ENCODE measurements around the gene CAMK1. TPM values are rescaled to one million over a fixed set of nuclear protein-coding genes. Genes with fewer than 3 reads are reported as not detected.
A peak's percentile ranks its signal among the peaks of the same experiment; 100 is the strongest.

CAMK1 gene
- total RNA-seq: 24.6 TPM

- DNase-seq (ENCODE audit: low spot score): peak; percentile 90
- peak; percentile 92 for ATAC-seq
Measured at GRCh38 chr3:9769426-9770275, at the start of gene CAMK1. CAMK1 (minus strand) TSS chr3:9769947; CDS start chr3:9767749, 2,198 bp downstream.

GRCh38 chr3:9818666-9819335 is 49.1 kb upstream of the CAMK1 start:
- DNase-seq (ENCODE audit: low spot score): no peak
- no peak for ATAC-seq

DNA sequence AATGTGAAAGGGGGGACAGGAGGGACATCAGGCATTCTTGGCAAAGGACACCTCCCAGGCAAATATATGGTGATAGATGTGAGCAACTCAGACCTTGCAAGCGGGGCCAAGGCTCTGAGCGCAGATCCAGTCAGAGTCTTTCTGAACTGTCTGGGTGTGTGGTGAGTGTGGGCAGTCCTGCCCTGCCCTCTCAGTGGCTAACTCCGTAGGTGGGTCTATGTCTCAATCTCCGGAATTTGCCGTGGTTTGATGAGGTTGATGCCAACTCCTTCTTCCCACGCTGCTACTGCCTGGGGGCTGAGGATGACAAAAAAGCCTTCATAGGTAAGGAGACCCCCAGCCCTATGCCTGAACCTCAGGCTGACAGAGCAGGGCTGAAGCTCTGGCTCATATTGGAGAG is 47.7 kb upstream of the CAMK1 start:
- ATAC-seq (no peak), DNase-seq (ENCODE audit: low spot score) (no peak)

GRCh38 chr3:9815986-9816385 is 46.2 kb upstream of the CAMK1 start:
- ATAC-seq: no peak
- no peak for DNase-seq (ENCODE audit: low spot score)

- DNase-seq (ENCODE audit: low spot score): no peak
- ATAC-seq: no peak
Measured at GRCh38 chr3:9812870-9813483, 43.2 kb upstream of the CAMK1 start.

DNA sequence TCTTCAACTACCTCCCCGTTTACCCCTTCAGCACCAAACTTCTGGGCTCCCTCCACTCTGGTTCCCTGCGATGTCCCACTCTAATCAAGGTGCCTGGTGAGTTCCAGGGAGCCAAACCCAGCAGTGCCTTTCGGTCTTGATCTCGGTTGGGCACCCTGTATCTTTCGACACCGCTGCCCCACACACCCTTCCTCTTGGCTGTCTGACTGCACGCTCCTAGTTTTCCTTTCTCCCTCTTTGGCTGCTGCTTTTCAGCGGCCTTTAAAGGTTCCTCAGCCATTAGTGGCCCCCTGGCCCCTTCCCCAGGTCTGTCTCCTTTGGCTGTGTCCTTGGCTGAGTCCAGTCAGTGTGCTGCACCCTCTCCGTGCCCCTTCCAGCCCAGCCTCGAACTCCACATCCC is 41.1 kb upstream of the CAMK1 start:
- ATAC-seq: no peak

DNA sequence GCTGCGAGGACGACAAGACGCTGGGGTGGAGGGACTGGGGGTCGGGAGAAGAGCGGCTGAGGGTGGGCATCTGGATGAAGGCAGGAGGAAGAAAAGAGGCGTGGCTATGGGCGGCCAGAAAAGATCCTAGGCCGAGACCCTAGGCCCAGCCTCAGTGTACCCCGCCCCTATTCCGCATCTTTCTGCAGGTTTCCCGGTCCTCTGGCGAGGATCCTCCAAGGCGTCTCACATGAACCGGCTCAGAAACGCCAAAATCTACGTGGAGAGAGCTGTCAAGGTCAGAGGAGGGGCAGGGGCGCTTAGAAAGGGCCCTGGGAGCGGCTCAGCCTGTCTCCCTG is 40.7 kb upstream of the CAMK1 start:
- ATAC-seq (no peak), DNase-seq (ENCODE audit: low spot score) (no peak)

More for the DNA sequence above, 41.1 kb upstream of the CAMK1 start:
- no peak for DNase-seq (ENCODE audit: low spot score)

- DNase-seq (ENCODE audit: low spot score) (peak; percentile 71), ATAC-seq (peak; percentile 84)
Measured at GRCh38 chr3:9809615-9810432, 40.1 kb upstream of the CAMK1 start, which contains the start of gene TTLL3. TTLL3 (plus strand) TSS chr3:9810262; CDS start chr3:9810662, 400 bp downstream.

- no peak for ATAC-seq
- DNase-seq (ENCODE audit: low spot score): no peak
Measured at GRCh38 chr3:9809239-9809614, 39.5 kb upstream of the CAMK1 start.

- peak; percentile 42 for ATAC-seq
- no peak for DNase-seq (ENCODE audit: low spot score)
Measured at GRCh38 chr3:9808345-9809037, 38.7 kb upstream of the CAMK1 start.

DNA sequence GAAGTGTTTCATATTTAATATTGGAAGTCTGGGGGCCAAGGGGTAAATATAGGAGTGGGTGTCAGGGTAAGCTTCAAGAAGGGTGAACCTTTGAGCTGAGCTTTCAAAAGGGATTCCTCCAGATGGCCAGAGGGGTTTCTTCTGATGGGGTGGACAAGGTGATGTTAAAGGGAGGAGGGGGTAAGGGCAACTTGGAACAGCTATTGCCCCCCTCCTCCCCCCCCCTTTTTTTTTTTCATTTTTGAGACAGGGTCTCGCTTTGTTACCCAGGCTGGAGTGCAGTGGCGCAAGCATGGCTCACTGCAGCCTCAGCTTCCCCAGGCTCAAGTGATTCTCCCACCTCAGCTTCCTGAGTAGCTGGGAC is 38.2 kb upstream of the CAMK1 start:
- no peak for ATAC-seq
- no peak for DNase-seq (ENCODE audit: low spot score)

- ATAC-seq (no peak), DNase-seq (ENCODE audit: low spot score) (no peak)
Measured at GRCh38 chr3:9806688-9807589, 37.2 kb upstream of the CAMK1 start.

GRCh38 chr3:9806137-9806536 is 36.4 kb upstream of the CAMK1 start:
- ATAC-seq: no peak
- no peak for DNase-seq (ENCODE audit: low spot score)

DNA sequence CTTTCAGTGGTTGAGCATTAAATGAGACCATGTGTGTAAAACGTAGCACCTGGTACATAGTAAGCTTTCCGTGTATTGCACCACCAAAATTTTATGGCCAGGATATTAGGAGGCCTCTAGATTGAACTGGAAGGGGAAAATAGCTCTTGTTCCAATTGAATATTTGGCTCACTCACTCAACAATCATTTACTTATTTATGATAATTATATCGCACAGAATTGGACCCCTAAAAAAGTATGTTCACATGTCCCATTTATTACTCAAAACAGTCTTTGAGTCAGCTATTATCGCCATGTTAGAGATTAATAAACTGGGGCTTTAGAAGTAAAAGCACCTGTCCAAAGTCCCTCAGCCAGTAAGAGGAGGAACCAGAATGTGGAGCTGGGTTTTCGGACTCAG is 35.2 kb upstream of the CAMK1 start:
- no peak for DNase-seq (ENCODE audit: low spot score)

GRCh38 chr3:9803494-9803893 is 33.7 kb upstream of the CAMK1 start:
- DNase-seq (ENCODE audit: low spot score) (no peak), ATAC-seq (no peak)

More for the DNA sequence above, 35.2 kb upstream of the CAMK1 start:
- no peak for ATAC-seq

DNA sequence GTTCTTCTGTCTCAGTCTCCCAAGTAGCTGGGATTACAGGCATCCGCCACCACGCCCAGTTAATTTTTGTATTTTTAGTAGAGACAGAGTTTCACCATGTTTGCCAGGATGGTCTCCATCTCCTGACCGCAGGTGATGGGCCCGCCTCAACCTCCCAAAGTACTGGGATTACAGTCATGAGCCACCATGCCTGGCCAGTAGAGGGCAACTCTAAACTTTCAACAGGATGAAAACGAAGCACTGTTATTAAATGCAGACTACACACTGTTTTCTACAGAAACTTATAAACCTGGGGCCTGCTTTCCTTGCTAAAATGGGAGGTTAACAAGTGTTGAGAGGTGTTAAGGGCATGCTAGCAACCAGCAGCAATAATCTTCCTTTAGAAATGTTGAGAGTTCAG is 30.8 kb upstream of the CAMK1 start:
- no peak for DNase-seq (ENCODE audit: low spot score)
- ATAC-seq: peak; percentile 48

GRCh38 chr3:9797196-9797945 is 27.6 kb upstream of the CAMK1 start:
- ATAC-seq: no peak

DNA sequence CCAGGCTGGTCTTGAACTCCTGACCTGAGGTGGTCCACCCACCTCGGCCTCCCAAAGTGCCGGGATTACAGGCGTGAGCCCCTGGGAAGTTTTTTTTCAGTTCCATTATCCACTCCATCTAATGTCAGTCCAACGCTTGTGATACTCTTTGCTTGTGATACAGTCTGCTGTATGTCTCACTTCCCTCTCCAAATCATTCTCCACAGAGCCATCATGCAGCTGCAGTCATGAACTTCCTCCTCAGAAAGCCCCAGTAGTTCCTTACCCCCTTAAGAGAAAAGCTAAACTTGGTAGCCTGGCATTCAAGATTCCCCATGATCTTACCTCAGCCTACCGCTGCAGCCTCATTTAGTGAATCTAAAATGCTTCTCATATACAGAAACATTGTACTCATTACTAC is 25.5 kb upstream of the CAMK1 start:
- DNase-seq (ENCODE audit: low spot score) (no peak), ATAC-seq (no peak)

More at GRCh38 chr3:9797196-9797945, 27.6 kb upstream of the CAMK1 start:
- DNase-seq (ENCODE audit: low spot score): no peak

GRCh38 chr3:9794400-9794799 is 24.7 kb upstream of the CAMK1 start:
- DNase-seq (ENCODE audit: low spot score): no peak
- no peak for ATAC-seq
